WTC11 (cell line): ENCODE measurements around the gene EEF1AKMT3. TPM values are rescaled to one million over a fixed set of nuclear protein-coding genes. Genes with fewer than 3 reads are reported as not detected.

Experiments
- ATF6 ChIP-seq: sonication (generic); formaldehyde crosslinking; IDR thresholded peaks from 2 replicates; pipeline ENCODE4 v1.8.1; 2023; ENCODE audit warnings: mild to moderate bottlenecking, missing genetic modification reagents
- CBFB ChIP-seq: sonication (generic); formaldehyde crosslinking; IDR thresholded peaks from 2 replicates; pipeline ENCODE4 v1.8.1; 2022; ENCODE audit warnings: mild to moderate bottlenecking, low read depth, missing genetic modification reagents
- CREM ChIP-seq: sonication (generic); formaldehyde crosslinking; IDR thresholded peaks from 2 replicates; pipeline ENCODE4 v1.8.1; 2022; ENCODE audit warnings: mild to moderate bottlenecking, missing genetic modification reagents, moderate library complexity
- EMX1 ChIP-seq: fragments of 250-450 bp; sonication (Bioruptor Pico); IDR thresholded peaks from 2 replicates; pipeline ENCODE4 v1.8.0; 2021; ENCODE audit warnings: mild to moderate bottlenecking
- ETV6 ChIP-seq: sonication (generic); formaldehyde crosslinking; IDR thresholded peaks from 2 replicates; pipeline ENCODE4 v1.8.1; 2022; ENCODE audit warnings: mild to moderate bottlenecking, missing genetic modification reagents
- GABPB1 ChIP-seq: sonication (generic); formaldehyde crosslinking; IDR thresholded peaks from 2 replicates; pipeline ENCODE4 v1.8.1; 2023; ENCODE audit warnings: mild to moderate bottlenecking, missing genetic modification reagents
- HMGA2 ChIP-seq: fragments of 250-450 bp; sonication (Bioruptor Pico); IDR thresholded peaks from 2 replicates; pipeline ENCODE4 v1.4.0; 2021; ENCODE audit warnings: mild to moderate bottlenecking, moderate library complexity
- HMGXB4 ChIP-seq: sonication (generic); formaldehyde crosslinking; IDR thresholded peaks from 2 replicates; pipeline ENCODE4 v1.8.1; 2023; ENCODE audit warnings: mild to moderate bottlenecking, moderate library complexity, missing genetic modification reagents
- NR3C1 ChIP-seq: sonication (generic); formaldehyde crosslinking; conservative IDR thresholded peaks from 2 replicates; pipeline ENCODE4 v1.8.1; 2023; ENCODE audit warnings: low read depth, mild to moderate bottlenecking, missing genetic modification reagents
- RELA ChIP-seq: sonication (generic); formaldehyde crosslinking; IDR thresholded peaks from 2 replicates; pipeline ENCODE4 v1.8.1; 2022; ENCODE audit warnings: missing genetic modification reagents, mild to moderate bottlenecking, borderline replicate concordance
- USF2 ChIP-seq: sonication (generic); formaldehyde crosslinking; IDR thresholded peaks from 2 replicates; pipeline ENCODE4 v1.8.1; 2023; ENCODE audit warnings: mild to moderate bottlenecking, missing genetic modification reagents, moderate library complexity
- ZNF219 ChIP-seq: sonication (generic); formaldehyde crosslinking; IDR thresholded peaks from 2 replicates; pipeline ENCODE4 v1.8.0; 2023; ENCODE audit warnings: missing genetic modification reagents, mild to moderate bottlenecking, borderline replicate concordance
- ZNF263 ChIP-seq: sonication (generic); formaldehyde crosslinking; IDR thresholded peaks from 2 replicates; pipeline ENCODE4 v1.8.1; 2022; ENCODE audit warnings: low read depth, mild to moderate bottlenecking, moderate library complexity, missing genetic modification reagents
- ZNF317 ChIP-seq: sonication (generic); formaldehyde crosslinking; IDR thresholded peaks from 2 replicates; pipeline ENCODE4 v1.8.1; 2023; ENCODE audit warnings: low read depth, mild to moderate bottlenecking, moderate library complexity, missing genetic modification reagents, borderline replicate concordance
- total RNA-seq: library from RNA; stranded (reverse); gene quantifications from 3 replicates; pipeline ENCODE4 v1.2.3, GENCODE V29; 2021
- TF ChIP-seq, protein P1 (sequence below): sonication (generic); formaldehyde crosslinking; IDR thresholded peaks from 2 replicates; pipeline ENCODE4 v1.8.1; 2022; ENCODE audit warnings: missing genetic modification reagents, borderline replicate concordance
- TF ChIP-seq, protein P2 (sequence below): sonication (generic); formaldehyde crosslinking; IDR thresholded peaks from 2 replicates; pipeline ENCODE4 v1.8.0; 2022; ENCODE audit warnings: mild to moderate bottlenecking, missing genetic modification reagents
- TF ChIP-seq, protein P3 (sequence below): fragments of 250-450 bp; sonication (Bioruptor Pico); IDR thresholded peaks from 2 replicates; pipeline ENCODE4 v1.9.0; 2021; ENCODE audit warnings: mild to moderate bottlenecking
- TF ChIP-seq, protein P4 (sequence below): sonication (generic); formaldehyde crosslinking; IDR thresholded peaks from 2 replicates; pipeline ENCODE4 v1.8.0; 2023; ENCODE audit warnings: missing genetic modification reagents
- TF ChIP-seq, protein P5 (sequence below): sonication (generic); formaldehyde crosslinking; IDR thresholded peaks from 2 replicates; pipeline ENCODE4 v1.8.1; 2022; ENCODE audit warnings: low read depth, mild to moderate bottlenecking, moderate library complexity, missing genetic modification reagents, borderline replicate concordance
- TF ChIP-seq, protein P6 (sequence below): sonication (generic); formaldehyde crosslinking; IDR thresholded peaks from 2 replicates; pipeline ENCODE4 v1.8.1; 2023; ENCODE audit warnings: mild to moderate bottlenecking, missing genetic modification reagents, borderline replicate concordance
- TF ChIP-seq, protein P7 (sequence below): fragments of 250-450 bp; sonication (Bioruptor Pico); IDR thresholded peaks from 2 replicates; pipeline ENCODE4 v2.1.2; 2022; ENCODE audit warnings: mild to moderate bottlenecking, moderate library complexity

EEF1AKMT3 gene
- total RNA-seq, 1 experiment from 2014 or later, result 3.2 TPM

- peak; percentile 87 for TF ChIP-seq GABPB1 (CRISPR knock-in tag)
- peak; percentile 81 for TF ChIP-seq USF2 (CRISPR knock-in tag)
- no peak for TF ChIP-seq ZNF263 (CRISPR knock-in tag)
- TF ChIP-seq, protein P1, sequence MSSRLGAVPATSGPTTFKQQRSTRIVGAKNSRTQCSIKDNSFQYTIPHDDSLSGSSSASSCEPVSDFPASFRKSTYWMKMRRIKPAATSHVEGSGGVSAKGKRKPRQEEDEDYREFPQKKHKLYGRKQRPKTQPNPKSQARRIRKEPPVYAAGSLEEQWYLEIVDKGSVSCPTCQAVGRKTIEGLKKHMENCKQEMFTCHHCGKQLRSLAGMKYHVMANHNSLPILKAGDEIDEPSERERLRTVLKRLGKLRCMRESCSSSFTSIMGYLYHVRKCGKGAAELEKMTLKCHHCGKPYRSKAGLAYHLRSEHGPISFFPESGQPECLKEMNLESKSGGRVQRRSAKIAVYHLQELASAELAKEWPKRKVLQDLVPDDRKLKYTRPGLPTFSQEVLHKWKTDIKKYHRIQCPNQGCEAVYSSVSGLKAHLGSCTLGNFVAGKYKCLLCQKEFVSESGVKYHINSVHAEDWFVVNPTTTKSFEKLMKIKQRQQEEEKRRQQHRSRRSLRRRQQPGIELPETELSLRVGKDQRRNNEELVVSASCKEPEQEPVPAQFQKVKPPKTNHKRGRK (CRISPR knock-in tag), result 0 out of 2 replicates have a peak, but pooled peaks have one; percentile 15
- TF ChIP-seq HMGA2 (CRISPR knock-in tag), result no peak
- TF ChIP-seq, protein P2, sequence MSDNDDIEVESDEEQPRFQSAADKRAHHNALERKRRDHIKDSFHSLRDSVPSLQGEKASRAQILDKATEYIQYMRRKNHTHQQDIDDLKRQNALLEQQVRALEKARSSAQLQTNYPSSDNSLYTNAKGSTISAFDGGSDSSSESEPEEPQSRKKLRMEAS (CRISPR knock-in tag), result peak; percentile 100
- peak; percentile 76; the same call in 1 of the 2 replicates for TF ChIP-seq CBFB (CRISPR knock-in tag)
- TF ChIP-seq, protein P3, sequence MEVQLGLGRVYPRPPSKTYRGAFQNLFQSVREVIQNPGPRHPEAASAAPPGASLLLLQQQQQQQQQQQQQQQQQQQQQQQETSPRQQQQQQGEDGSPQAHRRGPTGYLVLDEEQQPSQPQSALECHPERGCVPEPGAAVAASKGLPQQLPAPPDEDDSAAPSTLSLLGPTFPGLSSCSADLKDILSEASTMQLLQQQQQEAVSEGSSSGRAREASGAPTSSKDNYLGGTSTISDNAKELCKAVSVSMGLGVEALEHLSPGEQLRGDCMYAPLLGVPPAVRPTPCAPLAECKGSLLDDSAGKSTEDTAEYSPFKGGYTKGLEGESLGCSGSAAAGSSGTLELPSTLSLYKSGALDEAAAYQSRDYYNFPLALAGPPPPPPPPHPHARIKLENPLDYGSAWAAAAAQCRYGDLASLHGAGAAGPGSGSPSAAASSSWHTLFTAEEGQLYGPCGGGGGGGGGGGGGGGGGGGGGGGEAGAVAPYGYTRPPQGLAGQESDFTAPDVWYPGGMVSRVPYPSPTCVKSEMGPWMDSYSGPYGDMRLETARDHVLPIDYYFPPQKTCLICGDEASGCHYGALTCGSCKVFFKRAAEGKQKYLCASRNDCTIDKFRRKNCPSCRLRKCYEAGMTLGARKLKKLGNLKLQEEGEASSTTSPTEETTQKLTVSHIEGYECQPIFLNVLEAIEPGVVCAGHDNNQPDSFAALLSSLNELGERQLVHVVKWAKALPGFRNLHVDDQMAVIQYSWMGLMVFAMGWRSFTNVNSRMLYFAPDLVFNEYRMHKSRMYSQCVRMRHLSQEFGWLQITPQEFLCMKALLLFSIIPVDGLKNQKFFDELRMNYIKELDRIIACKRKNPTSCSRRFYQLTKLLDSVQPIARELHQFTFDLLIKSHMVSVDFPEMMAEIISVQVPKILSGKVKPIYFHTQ (CRISPR knock-in tag), result peak; percentile 58; the same call in 1 of the 2 replicates
- peak; percentile 81; the same call in 1 of the 2 replicates for TF ChIP-seq ETV6 (CRISPR knock-in tag)
- TF ChIP-seq CREM (CRISPR knock-in tag), result peak; percentile 97
- TF ChIP-seq, protein P4, sequence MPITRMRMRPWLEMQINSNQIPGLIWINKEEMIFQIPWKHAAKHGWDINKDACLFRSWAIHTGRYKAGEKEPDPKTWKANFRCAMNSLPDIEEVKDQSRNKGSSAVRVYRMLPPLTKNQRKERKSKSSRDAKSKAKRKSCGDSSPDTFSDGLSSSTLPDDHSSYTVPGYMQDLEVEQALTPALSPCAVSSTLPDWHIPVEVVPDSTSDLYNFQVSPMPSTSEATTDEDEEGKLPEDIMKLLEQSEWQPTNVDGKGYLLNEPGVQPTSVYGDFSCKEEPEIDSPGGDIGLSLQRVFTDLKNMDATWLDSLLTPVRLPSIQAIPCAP (CRISPR knock-in tag), result no peak
- no peak for TF ChIP-seq EMX1
- TF ChIP-seq, protein P5, sequence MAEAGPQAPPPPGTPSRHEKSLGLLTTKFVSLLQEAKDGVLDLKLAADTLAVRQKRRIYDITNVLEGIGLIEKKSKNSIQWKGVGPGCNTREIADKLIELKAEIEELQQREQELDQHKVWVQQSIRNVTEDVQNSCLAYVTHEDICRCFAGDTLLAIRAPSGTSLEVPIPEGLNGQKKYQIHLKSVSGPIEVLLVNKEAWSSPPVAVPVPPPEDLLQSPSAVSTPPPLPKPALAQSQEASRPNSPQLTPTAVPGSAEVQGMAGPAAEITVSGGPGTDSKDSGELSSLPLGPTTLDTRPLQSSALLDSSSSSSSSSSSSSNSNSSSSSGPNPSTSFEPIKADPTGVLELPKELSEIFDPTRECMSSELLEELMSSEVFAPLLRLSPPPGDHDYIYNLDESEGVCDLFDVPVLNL (CRISPR knock-in tag), result no peak
- no peak for TF ChIP-seq NR3C1 (CRISPR knock-in tag)
- no peak for TF ChIP-seq ZNF317 (CRISPR knock-in tag)
- TF ChIP-seq HMGXB4 (CRISPR knock-in tag), result no peak
- TF ChIP-seq ZNF219 (CRISPR knock-in tag), result no peak
- TF ChIP-seq, protein P6, sequence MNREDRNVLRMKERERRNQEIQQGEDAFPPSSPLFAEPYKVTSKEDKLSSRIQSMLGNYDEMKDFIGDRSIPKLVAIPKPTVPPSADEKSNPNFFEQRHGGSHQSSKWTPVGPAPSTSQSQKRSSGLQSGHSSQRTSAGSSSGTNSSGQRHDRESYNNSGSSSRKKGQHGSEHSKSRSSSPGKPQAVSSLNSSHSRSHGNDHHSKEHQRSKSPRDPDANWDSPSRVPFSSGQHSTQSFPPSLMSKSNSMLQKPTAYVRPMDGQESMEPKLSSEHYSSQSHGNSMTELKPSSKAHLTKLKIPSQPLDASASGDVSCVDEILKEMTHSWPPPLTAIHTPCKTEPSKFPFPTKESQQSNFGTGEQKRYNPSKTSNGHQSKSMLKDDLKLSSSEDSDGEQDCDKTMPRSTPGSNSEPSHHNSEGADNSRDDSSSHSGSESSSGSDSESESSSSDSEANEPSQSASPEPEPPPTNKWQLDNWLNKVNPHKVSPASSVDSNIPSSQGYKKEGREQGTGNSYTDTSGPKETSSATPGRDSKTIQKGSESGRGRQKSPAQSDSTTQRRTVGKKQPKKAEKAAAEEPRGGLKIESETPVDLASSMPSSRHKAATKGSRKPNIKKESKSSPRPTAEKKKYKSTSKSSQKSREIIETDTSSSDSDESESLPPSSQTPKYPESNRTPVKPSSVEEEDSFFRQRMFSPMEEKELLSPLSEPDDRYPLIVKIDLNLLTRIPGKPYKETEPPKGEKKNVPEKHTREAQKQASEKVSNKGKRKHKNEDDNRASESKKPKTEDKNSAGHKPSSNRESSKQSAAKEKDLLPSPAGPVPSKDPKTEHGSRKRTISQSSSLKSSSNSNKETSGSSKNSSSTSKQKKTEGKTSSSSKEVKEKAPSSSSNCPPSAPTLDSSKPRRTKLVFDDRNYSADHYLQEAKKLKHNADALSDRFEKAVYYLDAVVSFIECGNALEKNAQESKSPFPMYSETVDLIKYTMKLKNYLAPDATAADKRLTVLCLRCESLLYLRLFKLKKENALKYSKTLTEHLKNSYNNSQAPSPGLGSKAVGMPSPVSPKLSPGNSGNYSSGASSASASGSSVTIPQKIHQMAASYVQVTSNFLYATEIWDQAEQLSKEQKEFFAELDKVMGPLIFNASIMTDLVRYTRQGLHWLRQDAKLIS (CRISPR knock-in tag), result peak; percentile 84; the same call in 1 of the 2 replicates
- TF ChIP-seq, protein P7, sequence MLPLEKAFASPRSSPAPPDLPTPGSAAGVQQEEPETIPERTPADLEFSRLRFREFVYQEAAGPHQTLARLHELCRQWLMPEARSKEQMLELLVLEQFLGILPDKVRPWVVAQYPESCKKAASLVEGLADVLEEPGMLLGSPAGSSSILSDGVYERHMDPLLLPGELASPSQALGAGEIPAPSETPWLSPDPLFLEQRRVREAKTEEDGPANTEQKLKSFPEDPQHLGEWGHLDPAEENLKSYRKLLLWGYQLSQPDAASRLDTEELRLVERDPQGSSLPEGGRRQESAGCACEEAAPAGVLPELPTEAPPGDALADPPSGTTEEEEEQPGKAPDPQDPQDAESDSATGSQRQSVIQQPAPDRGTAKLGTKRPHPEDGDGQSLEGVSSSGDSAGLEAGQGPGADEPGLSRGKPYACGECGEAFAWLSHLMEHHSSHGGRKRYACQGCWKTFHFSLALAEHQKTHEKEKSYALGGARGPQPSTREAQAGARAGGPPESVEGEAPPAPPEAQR (CRISPR knock-in tag), result no peak
- peak; percentile 78; the same call in 1 of the 2 replicates for TF ChIP-seq RELA (CRISPR knock-in tag)
- TF ChIP-seq ATF6, result no peak
Observed at GRCh38 chr12:57771873-57772428, 463 bp upstream of the EEF1AKMT3 start, which contains the start of gene METTL1 (continued).
